ENCODE data around the gene CEACAM18. TPM values are rescaled to one million over a fixed set of nuclear protein-coding genes. Genes with fewer than 3 reads are reported as not detected.

CEACAM18 gene
- total and polyA plus RNA-seq, 2 of the 4 experiments (the other 2 are of a cell fraction) = not detected

GRCh38 chr19:51450730-51451307 lies 27.5 kb upstream of the CEACAM18 start:
- no peak overlapping the region for H4K91ac ChIP-seq (ENCODE audit: insufficient read depth, low read depth, low read length)
- no peak overlapping the region for H3K4me3 ChIP-seq (ENCODE audit: insufficient read depth, low read depth, low read length)
- DNase-seq (no peak), ATAC-seq (ENCODE audit: low read depth) (no peak)
- no peak overlapping the region for H3K9ac ChIP-seq (ENCODE audit: low read depth, low read length)
- no peaks in the 10 kb centered on the region for H3K36me3 ChIP-seq (ENCODE audit: control insufficient read depth, insufficient read depth, low read length)
- H3K18ac ChIP-seq (ENCODE audit: low read depth, low read length) = no peak overlapping the region
- H4K20me1 ChIP-seq (ENCODE audit: insufficient read depth, low read length) = no peaks in the 10 kb centered on the region
- no CpG with 5 or more reads among the region's 5 CpGs for WGBS, 2 experiments (ENCODE audit: extremely low coverage in 2 of 2, insufficient read length in 1 of 2)
- no peak overlapping the region for H3K4ac ChIP-seq (ENCODE audit: low read depth, low read length)
- H2AK5ac ChIP-seq (ENCODE audit: low read depth, low read length) = no peak overlapping the region
- peaks cover 4% of the 10 kb centered on the region for H3K9me3 ChIP-seq (ENCODE audit: control insufficient read depth, insufficient read depth, low read length)
- H2BK120ac ChIP-seq (ENCODE audit: low read depth, low read length) = no peak overlapping the region
- H3K23ac ChIP-seq (ENCODE audit: low read depth, low read length) = no peak overlapping the region
- H3K9me1 ChIP-seq (ENCODE audit: insufficient read depth, low read length) = no peaks in the 10 kb centered on the region
- ChIA-PET CTCF (no interaction called here), POLR2A (ENCODE audit: unreplicated experiment) (no interaction called here)
- no TSS peak for BruUV-seq (replicated peaks)
- H2AK9ac ChIP-seq (replicated peaks; ENCODE audit: low read depth, low read length, poor library complexity) = no peak overlapping the region
- H3K14ac ChIP-seq (replicated peaks; ENCODE audit: low read depth, low read length) = no peak overlapping the region
- intact Hi-C loops (cut with micrococcal nuclease) = no loop called here
- no peak overlapping the region for H2BK20ac ChIP-seq (ENCODE audit: low read depth, low read length)
- no peak overlapping the region for H2BK5ac ChIP-seq (ENCODE audit: low read depth, low read length, poor library complexity, severe bottlenecking)
- no peak overlapping the region for H4K5ac ChIP-seq (ENCODE audit: low read depth, low read length)
- no peak overlapping the region for H3K56ac ChIP-seq (ENCODE audit: extremely low read depth, insufficient read depth, low read length)
- H3K27me3 ChIP-seq (ENCODE audit: control insufficient read depth, insufficient read depth, low read length) = no peaks in the 10 kb centered on the region
- dilution Hi-C loops (cut with HindIII; ENCODE audit: low sequenced_read_pairs, unreplicated experiment) = no loop called here
- no peaks in the 10 kb centered on the region for H3K4me1 ChIP-seq (ENCODE audit: control insufficient read depth, insufficient read depth, low read length)
- H3K27ac ChIP-seq (ENCODE audit: insufficient read depth, low read length) = no peak overlapping the region
- no peak overlapping the region for H4K8ac ChIP-seq (ENCODE audit: low read depth in 2 of 2, low read length in 2 of 2)
- no peaks in the 10 kb centered on the region for H3K79me1 ChIP-seq (ENCODE audit: low read depth in 1 of 2, low read length in 2 of 2)
- TF ChIP-seq RCOR1 (IDR thresholded peaks at IDR 0.05; ENCODE audit: insufficient replicate concordance, low read length) (no peak), SMC3 (IDR thresholded peaks at IDR 0.05; ENCODE audit: low read depth, low read length) (no peak), MAZ (IDR thresholded peaks at IDR 0.05; ENCODE audit: borderline replicate concordance, low read depth, low read length) (no peak), CHD1 (IDR thresholded peaks at IDR 0.05; ENCODE audit: low read depth, low read length) (no peak), MAFK (IDR thresholded peaks at IDR 0.05; ENCODE audit: low read depth, low read length) (no peak), ELK1 (IDR thresholded peaks at IDR 0.05; ENCODE audit: borderline replicate concordance, low read depth, low read length) (no peak), RFX5 (IDR thresholded peaks at IDR 0.05; ENCODE audit: low read depth, low read length) (no peak), MXI1 (IDR thresholded peaks at IDR 0.05; ENCODE audit: borderline replicate concordance, low read depth, low read length) (no peak), BHLHE40 (IDR thresholded peaks at IDR 0.05; ENCODE audit: low read depth, low read length) (no peak), FOS (IDR thresholded peaks at IDR 0.05; ENCODE audit: low read depth, low read length) (no peak)
- H2BK15ac ChIP-seq (ENCODE audit: low read depth, low read length) = no peak overlapping the region
- H2AFZ ChIP-seq (replicated peaks; ENCODE audit: low read length, poor library complexity) = no peak overlapping the region
- no peak overlapping the region for H3K4me2 ChIP-seq (ENCODE audit: low read depth, low read length)
- in situ Hi-C loops (cut with MboI; ENCODE audit: low sequenced_read_pairs) = no loop called here

Measured in IMR-90 (cell line).